D721Med (cell line): ENCODE measurements around the gene C9orf72.

Experiments used
- DNase-seq: peaks from one replicate; pipeline ENCODE4 v3.0.0; 2011; ENCODE audit warnings: low spot score; ENCODE audit not compliant: insufficient read length
- FAIRE-seq: peaks from 2 replicates; lab custom pipeline; 2011; peaks lifted over from hg19 to GRCh38; lab: Jason Lieb, UNC
- CTCF ChIP-seq: IDR thresholded peaks from 2 replicates; pipeline ENCODE4 v1.5.1; 2012; ENCODE audit warnings: mild to moderate bottlenecking, control low read depth; ENCODE audit not compliant: insufficient read depth; ENCODE audit errors: missing control alignments

Gene C9orf72

DNA sequence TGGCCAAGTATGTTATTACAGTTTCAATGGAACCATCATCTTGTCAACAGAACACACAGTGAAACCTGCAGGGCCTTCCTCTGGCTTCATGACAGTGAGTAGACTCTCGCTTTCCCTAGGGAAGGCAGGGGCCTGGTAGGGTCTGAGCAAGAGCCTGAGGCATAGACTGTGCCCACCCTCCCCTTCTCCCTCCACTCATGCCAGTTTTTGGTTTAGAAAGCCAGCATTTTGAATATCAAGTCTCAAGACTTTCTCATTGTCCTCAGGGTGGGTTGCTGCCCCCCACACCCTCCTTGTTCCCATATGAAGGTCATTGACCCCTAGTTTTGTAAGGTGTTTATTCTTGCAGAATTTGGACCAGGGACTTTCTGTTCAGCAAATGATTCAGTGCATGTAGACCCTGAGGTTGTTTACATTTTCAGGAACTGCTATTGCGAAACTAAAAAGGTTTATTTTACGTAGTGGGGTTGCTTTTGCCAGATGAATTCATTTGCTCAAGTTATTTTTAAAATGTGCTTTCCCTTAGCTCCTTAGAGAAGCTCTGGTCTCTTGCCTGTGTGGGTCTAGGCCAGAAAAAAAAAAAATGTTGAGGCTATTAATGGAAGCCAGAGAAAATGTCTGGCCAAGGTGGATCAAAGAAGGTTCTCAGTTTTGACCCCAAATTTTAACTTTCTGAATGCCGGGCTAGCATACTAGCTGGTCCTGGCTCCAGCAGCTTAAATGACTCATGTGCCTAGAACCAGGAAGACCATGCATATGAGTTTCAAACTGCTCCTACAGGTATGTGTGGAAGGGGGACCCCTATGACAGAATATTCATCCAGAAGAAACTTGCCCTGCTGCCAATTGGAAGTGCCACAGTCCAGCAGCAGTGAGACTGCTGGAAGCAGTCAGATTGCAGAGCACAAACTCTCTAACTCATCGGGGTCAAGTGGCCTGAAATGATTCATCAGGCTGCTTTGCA, 33.5 kb downstream of the C9orf72 start:
- DNase-seq (no peak), FAIRE-seq (no peak)
- TF ChIP-seq CTCF, result no peak

DNA sequence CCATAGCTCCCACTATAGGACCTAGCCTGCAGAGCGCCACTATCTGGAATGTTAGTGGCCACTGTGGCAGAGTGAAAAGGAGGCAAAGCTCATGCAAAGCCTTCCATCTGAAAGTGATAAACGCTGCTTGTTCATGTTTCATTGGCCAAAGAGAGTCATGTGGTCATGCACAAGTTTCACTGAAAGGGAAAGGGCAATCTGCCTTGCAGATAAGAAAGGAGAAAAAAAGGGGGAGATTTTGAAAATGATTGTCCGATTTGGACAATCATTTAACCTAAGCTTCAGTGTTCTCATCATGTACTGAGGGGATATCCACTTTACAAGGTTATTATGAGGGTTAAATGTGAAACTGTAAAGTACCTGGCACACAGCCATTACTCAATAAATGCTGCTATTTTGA, 34.6 kb downstream of the C9orf72 start:
- no peak for FAIRE-seq
- no peak for DNase-seq
- TF ChIP-seq CTCF, result no peak

- DNase-seq, result no peak
- FAIRE-seq, result no peak
- TF ChIP-seq CTCF, result no peak
Measured at GRCh38 chr9:27537756-27538155, 35.5 kb downstream of the C9orf72 start.

GRCh38 chr9:27537027-27537435, 36.2 kb downstream of the C9orf72 start:
- TF ChIP-seq CTCF, result no peak
- FAIRE-seq (no peak), DNase-seq (no peak)

DNA sequence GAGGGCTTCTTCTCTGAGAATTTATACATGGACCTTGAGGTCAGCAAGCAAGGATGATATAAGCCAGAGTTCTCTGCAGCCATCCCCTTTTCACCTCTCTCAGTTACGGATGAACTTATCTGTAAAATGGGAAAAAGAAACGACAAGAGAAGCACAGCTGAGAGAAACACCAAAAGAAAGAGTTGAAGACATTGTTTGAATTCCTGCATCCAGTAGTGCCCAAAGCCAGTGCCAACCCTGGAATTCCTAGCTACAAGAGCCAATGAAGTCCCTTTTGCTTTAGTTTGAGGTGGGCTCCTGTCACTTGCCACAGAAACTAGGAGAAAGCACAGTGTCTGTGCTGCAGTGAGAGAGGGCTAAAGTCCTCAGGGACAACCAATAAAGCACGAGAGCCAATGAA, 37.1 kb downstream of the C9orf72 start:
- no peak for FAIRE-seq
- no peak for DNase-seq
- no peak for TF ChIP-seq CTCF

- no peak for DNase-seq
- FAIRE-seq, result no peak
- TF ChIP-seq CTCF, result no peak
Measured at GRCh38 chr9:27535701-27536118, 37.6 kb downstream of the C9orf72 start.

DNA sequence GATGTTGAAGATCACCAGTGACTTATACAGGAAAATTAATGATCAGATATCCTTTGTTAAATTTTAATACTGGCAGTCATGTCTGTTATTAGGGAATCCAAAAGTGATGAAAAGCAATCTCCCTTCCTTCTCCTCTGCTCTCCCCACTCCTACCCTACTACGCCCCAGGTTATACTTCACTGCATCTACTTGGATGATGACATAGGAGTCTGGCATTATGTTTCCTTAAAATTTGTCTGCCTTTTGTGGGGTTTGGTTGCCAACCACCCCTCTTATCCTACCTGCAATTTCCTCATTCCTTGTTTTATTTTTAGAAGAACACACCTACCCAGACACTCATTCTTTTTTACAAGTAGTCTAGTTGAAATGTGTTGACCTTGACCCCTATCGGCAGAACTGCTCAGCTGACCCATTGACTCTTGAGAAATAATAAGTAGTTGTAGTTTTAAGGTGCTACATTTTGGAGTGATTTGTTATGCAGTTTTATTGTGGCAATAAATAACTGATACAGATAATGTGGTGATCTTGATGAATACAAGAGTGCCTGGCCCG, 38.5 kb downstream of the C9orf72 start:
- TF ChIP-seq CTCF, result no peak
- FAIRE-seq, result no peak
- DNase-seq, result no peak
